Activated CD8-positive, alpha-beta T cell treated with anti-CD3 and anti-CD28 coated beads for 36 hours (primary cell): ENCODE data around the gene RAB25. TPM values are rescaled to one million over a fixed set of nuclear protein-coding genes. Genes with fewer than 3 reads are reported as not detected.
A peak's percentile ranks its signal among the peaks of the same experiment; 100 is the strongest.

Experiments
- ATAC-seq: fragments of 200-7000 bp; cut with Tn5 transposase; one replicate; pipeline ENCODE4 v1.10.0; 2021; ENCODE audit warnings: mild to moderate bottlenecking, moderate library complexity
- CTCF ChIA-PET: fragments of 350-600 bp; sonication (Branson Sonifier 250); formaldehyde crosslinking; loops from one replicate; lab custom pipeline; 2021; ENCODE audit warnings: antibody characterized with exemption; lab: Charles Lee
- POLR2A ChIA-PET: fragments of 350-600 bp; sonication (Branson Sonifier 250); formaldehyde crosslinking; loops from one replicate; lab custom pipeline; 2021; ENCODE audit warnings: antibody characterized with exemption; lab: Charles Lee
- DNase-seq: peaks from one replicate; pipeline ENCODE4 v3.0.0-alpha.2; 2020
- H3K27ac Mint-ChIP-seq: one replicate; pipeline ENCODE4 v1.8.0; 2021; ENCODE audit warnings: mild to moderate bottlenecking, mixed read lengths
- H3K27me3 Mint-ChIP-seq: one replicate; pipeline ENCODE4 v1.8.0; 2021; ENCODE audit warnings: mixed read lengths
- H3K36me3 Mint-ChIP-seq: one replicate; pipeline ENCODE4 v1.8.0; 2021; ENCODE audit warnings: low read depth, mixed read lengths
- H3K4me1 Mint-ChIP-seq: one replicate; pipeline ENCODE4 v1.8.0; 2021; ENCODE audit warnings: low read depth, mixed read lengths
- H3K4me3 Mint-ChIP-seq: one replicate; pipeline ENCODE4 v1.8.0; 2021; ENCODE audit warnings: mild to moderate bottlenecking, moderate library complexity, mixed read lengths
- H3K9me3 Mint-ChIP-seq: one replicate; pipeline ENCODE4 v1.8.0; 2021; ENCODE audit warnings: mixed read lengths
- intact Hi-C: fragments of 100-400 bp; cut with micrococcal nuclease; formaldehyde crosslinking; loops from one replicate; pipeline ENCODE4 v1.10.0; 2022
- total RNA-seq, 2 experiments: library from RNA; stranded (reverse); gene quantifications; one replicate each; pipeline ENCODE4 v1.2.3, GENCODE V29; 2021
- TF ChIP-seq, protein P1 (sequence below): fragments of 200-600 bp; IDR thresholded peaks from one replicate; pipeline ENCODE4 v1.8.0; 2022; ENCODE audit warnings: antibody characterized with exemption, mild to moderate bottlenecking

The RAB25 gene
- under 1 TPM; 0.49 to 0.63 TPM for total RNA-seq

- TF ChIP-seq, protein P1, sequence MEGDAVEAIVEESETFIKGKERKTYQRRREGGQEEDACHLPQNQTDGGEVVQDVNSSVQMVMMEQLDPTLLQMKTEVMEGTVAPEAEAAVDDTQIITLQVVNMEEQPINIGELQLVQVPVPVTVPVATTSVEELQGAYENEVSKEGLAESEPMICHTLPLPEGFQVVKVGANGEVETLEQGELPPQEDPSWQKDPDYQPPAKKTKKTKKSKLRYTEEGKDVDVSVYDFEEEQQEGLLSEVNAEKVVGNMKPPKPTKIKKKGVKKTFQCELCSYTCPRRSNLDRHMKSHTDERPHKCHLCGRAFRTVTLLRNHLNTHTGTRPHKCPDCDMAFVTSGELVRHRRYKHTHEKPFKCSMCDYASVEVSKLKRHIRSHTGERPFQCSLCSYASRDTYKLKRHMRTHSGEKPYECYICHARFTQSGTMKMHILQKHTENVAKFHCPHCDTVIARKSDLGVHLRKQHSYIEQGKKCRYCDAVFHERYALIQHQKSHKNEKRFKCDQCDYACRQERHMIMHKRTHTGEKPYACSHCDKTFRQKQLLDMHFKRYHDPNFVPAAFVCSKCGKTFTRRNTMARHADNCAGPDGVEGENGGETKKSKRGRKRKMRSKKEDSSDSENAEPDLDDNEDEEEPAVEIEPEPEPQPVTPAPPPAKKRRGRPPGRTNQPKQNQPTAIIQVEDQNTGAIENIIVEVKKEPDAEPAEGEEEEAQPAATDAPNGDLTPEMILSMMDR = no peak
- DNase-seq (no peak), ATAC-seq (no peak)
- no peak within 1 kb of the TSS for H3K27ac Mint-ChIP-seq
- intact Hi-C loops = no loop called here
- H3K9me3 Mint-ChIP-seq = no peaks in the 10 kb centered on the region
- no peaks in the 10 kb centered on the region for H3K27me3 Mint-ChIP-seq
- CTCF ChIA-PET = interaction anchor here (1.1 kb wide), 1 partner anchor 17 kb away, joined by 3 read pairs; no protein-coding TSS in a partner anchor
- POLR2A ChIA-PET = no interaction called here
- H3K4me3 Mint-ChIP-seq = no peak within 1 kb of the TSS
- peaks cover 19% of the 10 kb centered on the region for H3K4me1 Mint-ChIP-seq
- peaks cover 7% of the 10 kb centered on the region for H3K36me3 Mint-ChIP-seq
Measured at GRCh38 chr1:156060937-156061636, at the start of gene RAB25. TSS of gene RAB25 (plus strand) at chr1:156061160. CDS start at chr1:156061401, 241 bp downstream.

GRCh38 chr1:156012051-156012817 is 48.7 kb upstream of the RAB25 start:
- no peaks in the 10 kb centered on the region for H3K9me3 Mint-ChIP-seq
- DNase-seq (no peak), ATAC-seq (no peak)
- TF ChIP-seq, protein P1 = no peak
- H3K4me3 Mint-ChIP-seq = no peak overlapping the region
- CTCF ChIA-PET = no interaction called here
- POLR2A ChIA-PET = interaction anchor here (1.0 kb wide), 1 partner anchor 78 kb away, joined by 3 read pairs; no protein-coding TSS in a partner anchor
- no peaks in the 10 kb centered on the region for H3K27me3 Mint-ChIP-seq
- no peak overlapping the region for H3K27ac Mint-ChIP-seq
- H3K4me1 Mint-ChIP-seq = peaks cover 8% of the 10 kb centered on the region
- H3K36me3 Mint-ChIP-seq = peaks cover 52% of the 10 kb centered on the region
- intact Hi-C loops = no loop called here

GRCh38 chr1:156014829-156015228 is 46.1 kb upstream of the RAB25 start:
- Mint-ChIP-seq H3K27me3 (no peaks in the 10 kb centered on the region), H3K4me3 (no peak overlapping the region), H3K36me3 (peaks cover 55% of the 10 kb centered on the region), H3K4me1 (peaks cover 20% of the 10 kb centered on the region), H3K9me3 (no peaks in the 10 kb centered on the region), H3K27ac (no peak overlapping the region)
- ATAC-seq (no peak), DNase-seq (no peak)
- POLR2A ChIA-PET = interaction anchor here (1.0 to 2.1 kb wide), 5 partner anchors 10 to 115 kb away, joined by 3 to 7 read pairs (median 3); partner anchors contain the start of gene ARHGEF2
- intact Hi-C loops = no loop called here
- CTCF ChIA-PET = interaction anchor here (1.4 kb wide), 1 partner anchor 10 kb away, joined by 4 read pairs; no protein-coding TSS in a partner anchor
- TF ChIP-seq, protein P1 = no peak

- Mint-ChIP-seq H3K4me1 (peaks cover 22% of the 10 kb centered on the region), H3K36me3 (peaks cover 29% of the 10 kb centered on the region), H3K27ac (peak overlapping the region; percentile 94), H3K9me3 (no peaks in the 10 kb centered on the region), H3K27me3 (no peaks in the 10 kb centered on the region), H3K4me3 (peak overlapping the region; percentile 82)
- intact Hi-C loops = loop anchor here (2.0 kb wide), 1 partner anchor 35 kb away; the partner anchor contains the start of gene LAMTOR2
- no peak for DNase-seq
- CTCF ChIA-PET = interaction anchor here (1.3 to 5.9 kb wide), 3 partner anchors 30 to 46 kb away, joined by 3 to 26 read pairs (median 8); no protein-coding TSS in a partner anchor
- no peak for ATAC-seq
- POLR2A ChIA-PET = interaction anchor here (0.9 to 2.8 kb wide), 7 partner anchors 10 to 47 kb away, joined by 3 to 17 read pairs (median 4); partner anchors contain the start of gene LAMTOR2
- TF ChIP-seq, protein P1 = no peak
Measured at GRCh38 chr1:156019946-156020292, 41.0 kb upstream of the RAB25 start.
